Ovary (tissue), 3 donors: ENCODE data around the gene ZNF524.

Experiments
- EP300 ChIP-seq: sonication (generic); formaldehyde crosslinking; IDR thresholded peaks from one replicate; pipeline ENCODE4 v1.6.1; 2017; ENCODE audit warnings: antibody characterized with exemption
- POLR2A ChIP-seq: fragments of 450-650 bp; IDR thresholded peaks from one replicate; pipeline ENCODE4 v1.6.1; 2017; ENCODE audit warnings: antibody characterized with exemption, mild to moderate bottlenecking, moderate library complexity
- TF ChIP-seq, protein P1 (sequence below), 3 donors: fragments of 450-650 bp in 2 of 3; fragments of 200-600 bp in 1 of 3; IDR thresholded peaks; one replicate each; pipeline versions ENCODE4 v1.5.1 to v1.8.0; 2016 to 2022; ENCODE audit warnings: antibody characterized with exemption in 3 of 3, mild to moderate bottlenecking in 1 of 3
- donor health status: DM: no; HTN: no; CAD: no.

DNA sequence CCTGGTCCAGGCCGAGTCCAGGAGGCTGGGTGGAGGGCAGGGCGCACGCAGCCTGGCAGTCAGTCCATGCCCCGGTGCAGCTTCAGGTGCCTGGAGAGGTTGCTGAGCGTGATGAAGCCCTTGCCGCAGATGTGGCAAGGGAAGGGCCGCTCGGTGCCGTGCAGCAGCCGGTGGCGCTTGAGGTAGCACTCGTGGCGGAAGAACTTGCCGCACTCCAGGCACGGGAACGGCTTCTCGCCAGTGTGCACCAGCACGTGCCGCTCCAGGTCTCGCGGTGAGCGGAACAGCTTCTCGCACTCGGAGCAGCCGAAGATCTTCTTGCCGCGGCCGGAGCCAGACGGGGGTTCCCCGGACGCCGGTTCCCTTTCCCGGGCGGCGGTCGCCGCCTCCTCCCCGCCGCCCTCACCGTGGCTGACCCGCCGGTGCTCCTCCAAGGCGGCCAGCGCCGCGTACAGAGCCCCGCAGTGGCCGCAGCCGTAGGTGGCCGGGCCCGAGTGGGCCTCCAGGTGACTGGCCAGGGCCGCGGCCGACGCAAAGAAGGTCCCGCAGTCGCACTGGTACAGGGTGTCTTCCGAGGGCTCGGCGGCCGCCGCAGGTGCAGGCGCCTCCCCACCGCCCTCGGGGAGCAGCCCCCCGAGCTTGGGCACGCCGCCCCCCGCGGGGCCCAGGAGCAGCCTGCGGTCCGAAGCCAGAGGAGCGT lies 7.5 kb upstream of the ZNF524 start:
- TF ChIP-seq, protein P1, sequence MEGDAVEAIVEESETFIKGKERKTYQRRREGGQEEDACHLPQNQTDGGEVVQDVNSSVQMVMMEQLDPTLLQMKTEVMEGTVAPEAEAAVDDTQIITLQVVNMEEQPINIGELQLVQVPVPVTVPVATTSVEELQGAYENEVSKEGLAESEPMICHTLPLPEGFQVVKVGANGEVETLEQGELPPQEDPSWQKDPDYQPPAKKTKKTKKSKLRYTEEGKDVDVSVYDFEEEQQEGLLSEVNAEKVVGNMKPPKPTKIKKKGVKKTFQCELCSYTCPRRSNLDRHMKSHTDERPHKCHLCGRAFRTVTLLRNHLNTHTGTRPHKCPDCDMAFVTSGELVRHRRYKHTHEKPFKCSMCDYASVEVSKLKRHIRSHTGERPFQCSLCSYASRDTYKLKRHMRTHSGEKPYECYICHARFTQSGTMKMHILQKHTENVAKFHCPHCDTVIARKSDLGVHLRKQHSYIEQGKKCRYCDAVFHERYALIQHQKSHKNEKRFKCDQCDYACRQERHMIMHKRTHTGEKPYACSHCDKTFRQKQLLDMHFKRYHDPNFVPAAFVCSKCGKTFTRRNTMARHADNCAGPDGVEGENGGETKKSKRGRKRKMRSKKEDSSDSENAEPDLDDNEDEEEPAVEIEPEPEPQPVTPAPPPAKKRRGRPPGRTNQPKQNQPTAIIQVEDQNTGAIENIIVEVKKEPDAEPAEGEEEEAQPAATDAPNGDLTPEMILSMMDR (IDR thresholded peaks at IDR 0.05) = no peak
- TF ChIP-seq POLR2A = no peak
- no peak for TF ChIP-seq EP300
